HEK293 (cell line): Measurements from ENCODE around the gene MEI4.

Source experiments
- ZNF350 ChIP-seq: fragments of 450-650 bp; formaldehyde crosslinking; IDR thresholded peaks from 2 replicates; pipeline ENCODE4 v1.5.0; 2017; ENCODE audit warnings: missing biosample characterization, mild to moderate bottlenecking, missing genetic modification characterization
- TF ChIP-seq, protein P1 (sequence below): fragments of 450-650 bp; formaldehyde crosslinking; IDR thresholded peaks from 2 replicates; pipeline ENCODE4 v1.5.1; 2016; ENCODE audit warnings: missing biosample characterization, missing genetic modification characterization

DNA sequence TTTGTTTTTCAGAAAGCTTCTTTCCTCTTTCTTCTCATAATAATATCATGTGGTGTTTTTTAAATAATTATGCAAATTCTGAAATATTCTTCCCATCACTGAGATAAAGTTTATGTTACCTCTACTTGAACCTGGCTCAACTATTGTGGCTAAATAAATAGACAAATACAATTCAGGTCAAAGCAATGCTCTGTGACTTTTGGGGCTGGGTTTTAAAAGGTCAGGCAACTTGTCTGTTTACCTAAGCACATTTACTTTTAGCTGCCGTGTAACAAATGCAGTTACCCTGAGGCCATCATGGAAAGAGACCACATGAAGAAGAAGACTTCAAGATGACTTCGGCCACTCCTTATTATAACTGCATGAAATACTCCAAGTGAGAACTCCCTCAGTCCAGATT is 33.7 kb upstream of the MEI4 start:
- no peak for TF ChIP-seq ZNF350 (tag by site-specific recombination)
- TF ChIP-seq, protein P1, sequence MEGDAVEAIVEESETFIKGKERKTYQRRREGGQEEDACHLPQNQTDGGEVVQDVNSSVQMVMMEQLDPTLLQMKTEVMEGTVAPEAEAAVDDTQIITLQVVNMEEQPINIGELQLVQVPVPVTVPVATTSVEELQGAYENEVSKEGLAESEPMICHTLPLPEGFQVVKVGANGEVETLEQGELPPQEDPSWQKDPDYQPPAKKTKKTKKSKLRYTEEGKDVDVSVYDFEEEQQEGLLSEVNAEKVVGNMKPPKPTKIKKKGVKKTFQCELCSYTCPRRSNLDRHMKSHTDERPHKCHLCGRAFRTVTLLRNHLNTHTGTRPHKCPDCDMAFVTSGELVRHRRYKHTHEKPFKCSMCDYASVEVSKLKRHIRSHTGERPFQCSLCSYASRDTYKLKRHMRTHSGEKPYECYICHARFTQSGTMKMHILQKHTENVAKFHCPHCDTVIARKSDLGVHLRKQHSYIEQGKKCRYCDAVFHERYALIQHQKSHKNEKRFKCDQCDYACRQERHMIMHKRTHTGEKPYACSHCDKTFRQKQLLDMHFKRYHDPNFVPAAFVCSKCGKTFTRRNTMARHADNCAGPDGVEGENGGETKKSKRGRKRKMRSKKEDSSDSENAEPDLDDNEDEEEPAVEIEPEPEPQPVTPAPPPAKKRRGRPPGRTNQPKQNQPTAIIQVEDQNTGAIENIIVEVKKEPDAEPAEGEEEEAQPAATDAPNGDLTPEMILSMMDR (tag by site-specific recombination): no peak
